ENCODE measurements around the gene STIL.
A peak's percentile ranks its signal among the peaks of the same experiment; 100 is the strongest.

DNA sequence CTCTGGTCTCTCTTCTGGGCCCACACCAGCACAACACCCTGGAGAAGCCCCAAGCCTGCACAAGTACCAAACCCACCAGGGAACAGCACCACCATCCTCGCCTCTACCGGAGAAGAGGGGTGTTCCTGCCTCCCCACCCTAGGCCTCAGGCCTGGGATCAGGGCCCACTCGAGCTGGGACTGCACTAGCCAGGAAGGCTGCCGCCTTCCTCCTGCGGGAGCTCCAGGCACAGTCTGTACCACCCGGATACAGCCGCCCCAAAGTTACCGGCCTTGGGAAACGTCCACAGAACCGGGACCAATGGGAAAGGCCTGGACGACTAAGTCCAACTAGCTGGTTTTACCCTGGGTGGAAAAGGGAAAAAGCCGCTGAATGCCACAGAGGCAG lies 85.3 kb downstream of the STIL start:
- TF ChIP-seq, protein P1, sequence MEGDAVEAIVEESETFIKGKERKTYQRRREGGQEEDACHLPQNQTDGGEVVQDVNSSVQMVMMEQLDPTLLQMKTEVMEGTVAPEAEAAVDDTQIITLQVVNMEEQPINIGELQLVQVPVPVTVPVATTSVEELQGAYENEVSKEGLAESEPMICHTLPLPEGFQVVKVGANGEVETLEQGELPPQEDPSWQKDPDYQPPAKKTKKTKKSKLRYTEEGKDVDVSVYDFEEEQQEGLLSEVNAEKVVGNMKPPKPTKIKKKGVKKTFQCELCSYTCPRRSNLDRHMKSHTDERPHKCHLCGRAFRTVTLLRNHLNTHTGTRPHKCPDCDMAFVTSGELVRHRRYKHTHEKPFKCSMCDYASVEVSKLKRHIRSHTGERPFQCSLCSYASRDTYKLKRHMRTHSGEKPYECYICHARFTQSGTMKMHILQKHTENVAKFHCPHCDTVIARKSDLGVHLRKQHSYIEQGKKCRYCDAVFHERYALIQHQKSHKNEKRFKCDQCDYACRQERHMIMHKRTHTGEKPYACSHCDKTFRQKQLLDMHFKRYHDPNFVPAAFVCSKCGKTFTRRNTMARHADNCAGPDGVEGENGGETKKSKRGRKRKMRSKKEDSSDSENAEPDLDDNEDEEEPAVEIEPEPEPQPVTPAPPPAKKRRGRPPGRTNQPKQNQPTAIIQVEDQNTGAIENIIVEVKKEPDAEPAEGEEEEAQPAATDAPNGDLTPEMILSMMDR (IDR thresholded peaks at IDR 0.05), result no peak
- peak in 1 of 2 donors; percentile 22 for TF ChIP-seq POLR2A (IDR thresholded peaks at IDR 0.05)
